NCI-H1092 (cell line): ENCODE measurements around the gene CFD.
"Not testable (repeated sequence)": the region's sequence is repeated elsewhere in the genome, so short reads cannot be mapped to it uniquely, and the experiment has no call there.

Source experiments
- DNase-seq: peaks from one replicate; lab custom pipeline; 2025; lab: John Stamatoyannopoulos, UW

The CFD gene

GRCh38 chr19:852136-853013, 7.1 kb upstream of the CFD start, which contains the start of gene ELANE:
TSS of gene ELANE (plus strand) at chr19:852303. CDS start at chr19:852329, 26 bp downstream.
- DNase-seq: no peak

GRCh38 chr19:853014-853585, 6.4 kb upstream of the CFD start:
- DNase-seq: no peak

DNA sequence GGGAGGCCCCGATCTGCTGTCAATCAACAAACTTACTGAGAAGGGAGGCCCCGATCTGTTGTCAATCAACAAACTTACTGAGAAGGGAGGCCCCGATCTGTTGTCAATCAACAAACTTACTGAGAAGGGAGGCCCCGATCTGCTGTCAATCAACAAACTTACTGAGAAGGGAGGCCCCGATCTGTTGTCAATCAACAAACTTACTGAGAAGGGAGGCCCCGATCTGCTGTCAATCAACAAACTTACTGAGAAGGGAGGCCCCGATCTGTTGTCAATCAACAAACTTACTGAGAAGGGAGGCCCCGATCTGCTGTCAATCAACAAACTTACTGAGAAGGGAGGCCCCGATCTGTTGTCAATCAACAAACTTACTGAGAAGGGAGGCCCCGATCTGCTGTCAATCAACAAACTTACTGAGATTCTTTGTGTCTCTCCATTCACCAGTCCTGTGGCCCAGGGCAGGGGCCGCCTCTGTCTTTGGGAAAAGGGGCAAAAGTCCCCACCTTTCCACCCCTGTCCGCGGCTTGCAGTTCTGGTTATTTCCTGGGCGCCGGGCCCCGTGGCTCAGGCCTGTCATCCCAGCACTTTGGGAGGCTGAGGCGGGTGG, 5.7 kb upstream of the CFD start:
- DNase-seq: not testable (repeated sequence)

DNA sequence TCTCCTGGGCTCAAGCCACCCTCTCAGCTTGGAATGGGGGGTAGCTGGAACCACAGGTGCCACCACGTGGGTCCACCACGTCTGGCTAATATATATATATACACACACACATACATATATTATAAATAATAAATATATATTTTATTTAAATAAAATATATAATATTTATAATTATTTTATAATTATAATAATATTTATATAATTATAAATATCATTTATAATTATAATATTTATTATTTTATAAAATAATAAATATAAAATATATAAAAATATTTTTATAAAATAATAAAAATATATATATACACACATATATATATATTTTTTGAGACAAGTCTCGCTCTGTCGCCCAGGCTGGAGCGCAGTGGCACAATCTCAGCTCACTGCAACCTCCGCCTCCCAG, 4.9 kb upstream of the CFD start:
- DNase-seq: no peak

DNA sequence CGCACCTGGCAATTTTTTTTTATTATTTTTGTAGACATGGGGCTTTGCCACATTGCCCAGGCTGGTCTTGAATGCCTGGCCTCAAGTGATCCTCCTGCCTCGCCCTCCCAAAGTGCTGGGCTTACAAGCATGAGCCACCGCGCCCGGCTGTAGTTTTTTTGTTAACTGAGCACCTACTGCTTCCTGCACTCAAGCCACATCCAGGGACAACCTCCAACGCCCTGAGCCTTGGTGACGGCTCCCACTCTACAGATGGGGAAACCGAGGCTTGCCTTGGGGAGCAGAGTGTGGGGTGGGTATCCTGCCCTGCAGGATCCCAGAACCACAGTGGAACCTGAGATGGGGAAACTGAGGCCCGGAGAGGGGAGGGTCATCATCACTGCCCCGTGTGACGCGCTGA, 4.3 kb upstream of the CFD start:
- no peak for DNase-seq

GRCh38 chr19:855566-856120, 3.8 kb upstream of the CFD start:
- no peak for DNase-seq

DNA sequence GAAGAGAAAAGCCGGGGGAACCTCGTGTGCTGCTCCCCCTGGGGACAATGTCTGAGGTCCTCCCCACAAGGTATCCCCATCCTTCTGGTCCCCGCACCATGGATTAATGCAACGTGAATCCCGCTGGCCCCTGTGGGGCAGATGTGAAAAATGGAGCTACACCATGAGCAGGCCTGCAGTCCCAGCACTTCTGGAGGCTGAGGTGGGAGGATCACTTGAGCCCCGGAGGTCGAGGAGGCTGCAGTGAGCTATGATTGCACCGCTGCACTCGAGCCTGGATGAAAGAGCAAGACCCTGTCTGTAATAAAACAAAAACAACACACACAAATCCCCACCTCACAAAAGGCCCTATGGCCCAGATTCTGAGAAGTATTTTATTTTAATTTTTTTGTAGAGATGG, 1.2 kb upstream of the CFD start:
- no peak for DNase-seq

- no peak for DNase-seq
Observed at GRCh38 chr19:861141-861755, 1.8 kb downstream of the CFD start.

DNA sequence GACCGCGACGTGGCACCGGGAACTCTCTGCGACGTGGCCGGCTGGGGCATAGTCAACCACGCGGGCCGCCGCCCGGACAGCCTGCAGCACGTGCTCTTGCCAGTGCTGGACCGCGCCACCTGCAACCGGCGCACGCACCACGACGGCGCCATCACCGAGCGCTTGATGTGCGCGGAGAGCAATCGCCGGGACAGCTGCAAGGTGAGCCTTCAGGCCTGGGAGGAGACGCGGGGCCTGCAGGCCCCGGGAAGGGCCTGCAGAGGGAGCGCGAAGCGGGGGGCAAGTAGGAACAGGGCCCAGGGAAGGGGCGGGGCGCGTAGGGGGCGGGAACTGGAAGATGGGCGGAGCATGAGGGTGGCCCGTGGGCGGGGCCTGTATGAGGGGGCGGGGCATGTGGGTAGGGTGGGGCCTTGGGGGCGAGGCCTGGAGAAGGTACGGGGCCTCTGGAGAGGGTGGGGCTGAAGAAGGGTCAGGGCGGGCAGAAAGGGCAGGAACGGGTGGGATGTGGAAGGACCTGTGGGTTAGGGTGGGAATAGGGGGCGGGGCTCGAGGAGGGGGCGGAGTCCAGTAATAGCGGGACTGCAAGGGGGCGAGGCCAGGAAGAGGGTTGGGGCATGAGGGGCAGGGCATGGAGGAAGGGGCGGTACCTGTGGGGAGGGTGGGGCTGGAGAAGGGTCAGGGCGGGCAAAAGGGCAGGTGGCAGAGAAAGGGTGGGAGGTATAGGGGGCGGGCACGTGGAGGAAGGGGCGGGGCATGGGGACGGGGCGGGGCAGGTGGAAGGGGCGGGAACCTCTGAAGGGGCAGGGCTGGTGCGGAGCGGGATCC, 2.5 kb downstream of the CFD start:
- no peak for DNase-seq

GRCh38 chr19:862581-863314, 3.3 kb downstream of the CFD start:
- DNase-seq: no peak

GRCh38 chr19:863315-863620, 3.8 kb downstream of the CFD start:
- DNase-seq: no peak

GRCh38 chr19:866769-867300, 7.4 kb downstream of the CFD start:
- DNase-seq: no peak

DNA sequence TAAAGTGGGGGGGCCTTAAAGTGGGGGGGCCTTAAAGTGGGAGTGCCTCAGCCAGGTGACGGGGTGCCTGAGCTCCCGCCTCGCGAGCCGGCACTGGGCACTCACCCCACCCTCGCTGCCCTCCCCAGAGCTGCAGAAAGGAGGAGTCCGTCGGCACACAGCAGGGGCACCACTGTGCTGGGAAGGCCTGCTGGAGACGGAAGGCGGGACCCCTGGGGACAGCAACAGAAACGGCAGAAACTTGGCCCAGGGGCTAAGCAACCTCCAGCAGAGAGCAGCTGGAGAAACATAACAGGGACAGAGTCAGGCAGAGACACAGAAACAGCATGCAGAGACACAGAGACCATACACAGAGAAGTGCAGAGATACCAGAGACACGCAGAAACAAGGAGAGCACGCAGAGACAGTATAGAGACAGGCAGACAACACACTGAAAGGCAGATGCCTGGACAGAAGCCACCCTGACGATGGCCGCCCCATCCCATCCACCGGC, 7.9 kb downstream of the CFD start:
- no peak for DNase-seq

GRCh38 chr19:867855-868457, 8.5 kb downstream of the CFD start:
- DNase-seq: no peak

GRCh38 chr19:868458-869244, 9.2 kb downstream of the CFD start:
- no peak for DNase-seq

- DNase-seq: no peak
Observed at GRCh38 chr19:869245-870177, 10.0 kb downstream of the CFD start.

- DNase-seq: no peak
Observed at GRCh38 chr19:870314-870713, 10.8 kb downstream of the CFD start.

- DNase-seq: peak; percentile 88
Observed at GRCh38 chr19:870963-871401, 11.5 kb downstream of the CFD start.
